HG02759 (cell line): ENCODE results near the gene CSK.

ENCODE experiments used
- ATAC-seq: cut with Tn5 transposase; IDR thresholded peaks from one replicate; pipeline ENCODE4 v1.9.1; 2021; ENCODE audit warnings: mild to moderate bottlenecking, moderate library complexity; ENCODE audit not compliant: unreplicated experiment

CSK gene

GRCh38 chr15:74840851-74841775 lies 59.2 kb downstream of the CSK start:
- no peak for ATAC-seq

GRCh38 chr15:74841891-74842373 lies 60.1 kb downstream of the CSK start:
- no peak for ATAC-seq

- ATAC-seq: peak; percentile 87
These were observed 60.9 kb downstream of the CSK start, which contains the start of gene ULK3 for GRCh38 chr15:74842581-74843444. ULK3 (minus strand) TSS chr15:74843156; CDS start chr15:74843105, 51 bp downstream.

GRCh38 chr15:74843445-74843828 lies 61.6 kb downstream of the CSK start:
- ATAC-seq: no peak

GRCh38 chr15:74843891-74844299 lies 62.0 kb downstream of the CSK start:
- no peak for ATAC-seq

- no peak for ATAC-seq
These were observed 62.7 kb downstream of the CSK start for GRCh38 chr15:74844319-74845207.

- ATAC-seq: no peak
These were observed 63.3 kb downstream of the CSK start for GRCh38 chr15:74845208-74845568.

- ATAC-seq: no peak
These were observed 63.7 kb downstream of the CSK start for GRCh38 chr15:74845581-74845980.

GRCh38 chr15:74847432-74847831 lies 65.6 kb downstream of the CSK start:
- ATAC-seq: no peak

- no peak for ATAC-seq
These were observed 68.5 kb downstream of the CSK start for GRCh38 chr15:74850393-74850792.

- ATAC-seq: no peak
These were observed 70.1 kb downstream of the CSK start for GRCh38 chr15:74851960-74852359.
